Colon (tissue), 2 donors: ENCODE measurements around the gene RBM38.

Experiments used
- FAIRE-seq: peaks from 2 replicates; lab custom pipeline; 2012; peaks lifted over from hg19 to GRCh38; lab: Jason Lieb, UNC
- donor health status: control.
- donor health status: control.

The RBM38 gene

GRCh38 chr20:57391439-57392301 is 474 bp downstream of the RBM38 start:
- no peak for FAIRE-seq

- FAIRE-seq, result no peak
Measured at GRCh38 chr20:57392512-57393271, 1.5 kb downstream of the RBM38 start.

- FAIRE-seq, result no peak
Measured at GRCh38 chr20:57393321-57394120, 2.3 kb downstream of the RBM38 start.

- FAIRE-seq, result no peak
Measured at GRCh38 chr20:57394121-57395082, 3.2 kb downstream of the RBM38 start.

- FAIRE-seq, result no peak
Measured at GRCh38 chr20:57395111-57395966, 4.1 kb downstream of the RBM38 start.

- FAIRE-seq, result no peak
Measured at GRCh38 chr20:57396212-57396983, 5.2 kb downstream of the RBM38 start.

GRCh38 chr20:57396984-57397692 is 5.9 kb downstream of the RBM38 start:
- FAIRE-seq, result no peak

- no peak for FAIRE-seq
Measured at GRCh38 chr20:57397693-57398108, 6.5 kb downstream of the RBM38 start.

- FAIRE-seq, result no peak
Measured at GRCh38 chr20:57398231-57398821, 7.1 kb downstream of the RBM38 start.

- FAIRE-seq, result no peak
Measured at GRCh38 chr20:57398901-57399535, 7.8 kb downstream of the RBM38 start.

- no peak for FAIRE-seq
Measured at GRCh38 chr20:57399587-57400155, 8.5 kb downstream of the RBM38 start.

GRCh38 chr20:57400231-57400701 is 9.1 kb downstream of the RBM38 start:
- FAIRE-seq, result no peak

GRCh38 chr20:57400821-57401564 is 9.8 kb downstream of the RBM38 start:
- no peak for FAIRE-seq

GRCh38 chr20:57401565-57401918 is 10.3 kb downstream of the RBM38 start:
- no peak for FAIRE-seq

- no peak for FAIRE-seq
Measured at GRCh38 chr20:57402206-57403125, 11.3 kb downstream of the RBM38 start.

GRCh38 chr20:57403216-57403615 is 12.0 kb downstream of the RBM38 start:
- no peak for FAIRE-seq
